Astrocyte (in vitro differentiated cells and primary cell): ENCODE data around the gene DAZAP1. TPM values are rescaled to one million over a fixed set of nuclear protein-coding genes. Genes with fewer than 3 reads are reported as not detected.

Experiments used
- DNase-seq: peaks from one replicate; pipeline ENCODE4 v3.0.0-alpha.2; 2010; ENCODE audit warnings: low read depth
- FAIRE-seq: peaks from 2 replicates; lab custom pipeline; 2011; peaks lifted over from hg19 to GRCh38; lab: Jason Lieb, UNC
- H2AFZ ChIP-seq: 2 replicates; pipeline ENCODE4 v1.6.0; 2012; ENCODE audit warnings: low read depth, low read length, inconsistent platforms
- H3K27ac ChIP-seq: 2 replicates; pipeline ENCODE4 v1.5.1; 2011; ENCODE audit warnings: low read depth, low read length, inconsistent platforms
- H3K27me3 ChIP-seq: 2 replicates; pipeline ENCODE4 v1.6.0; 2011; ENCODE audit warnings: low read length, inconsistent platforms; ENCODE audit not compliant: insufficient read depth
- H3K36me3 ChIP-seq: 2 replicates; pipeline ENCODE4 v1.5.1; 2011; ENCODE audit warnings: low read length, inconsistent platforms; ENCODE audit not compliant: insufficient read depth
- H3K4me1 ChIP-seq: 2 replicates; pipeline ENCODE4 v1.5.1; 2011; ENCODE audit warnings: low read length, inconsistent platforms; ENCODE audit not compliant: insufficient read depth
- H3K4me2 ChIP-seq: 2 replicates; pipeline ENCODE4 v1.6.0; 2012; ENCODE audit warnings: low read length, inconsistent platforms
- H3K4me3 ChIP-seq: 2 replicates; pipeline ENCODE4 v1.5.1; 2011; ENCODE audit warnings: low read depth, mild to moderate bottlenecking, low read length, inconsistent platforms; ENCODE audit not compliant: insufficient read depth
- H3K79me2 ChIP-seq: 2 replicates; pipeline ENCODE4 v1.6.0; 2012; ENCODE audit warnings: mild to moderate bottlenecking, low read length, inconsistent platforms; ENCODE audit not compliant: insufficient read depth
- H3K9ac ChIP-seq: 2 replicates; pipeline ENCODE4 v1.6.0; 2012; ENCODE audit warnings: mild to moderate bottlenecking, low read length, inconsistent platforms
- H3K9me3 ChIP-seq: 2 replicates; pipeline ENCODE4 v1.5.1; 2012; ENCODE audit warnings: low read depth, mild to moderate bottlenecking, low read length, inconsistent platforms; ENCODE audit not compliant: insufficient read depth
- H4K20me1 ChIP-seq: 2 replicates; pipeline ENCODE4 v1.6.0; 2012; ENCODE audit warnings: low read length, inconsistent platforms; ENCODE audit not compliant: insufficient read depth
- H3K27ac Mint-ChIP-seq: one replicate; pipeline ENCODE4 v1.8.0; 2021; ENCODE audit warnings: mild to moderate bottlenecking, mixed read lengths; ENCODE audit not compliant: unreplicated experiment
- H3K27me3 Mint-ChIP-seq: one replicate; pipeline ENCODE4 v1.8.0; 2021; ENCODE audit warnings: low read depth, mixed read lengths; ENCODE audit not compliant: unreplicated experiment
- H3K36me3 Mint-ChIP-seq: one replicate; pipeline ENCODE4 v1.8.0; 2021; ENCODE audit warnings: low read depth, mixed read lengths; ENCODE audit not compliant: unreplicated experiment
- H3K4me1 Mint-ChIP-seq: one replicate; pipeline ENCODE4 v1.8.0; 2021; ENCODE audit warnings: low read depth, mixed read lengths; ENCODE audit not compliant: unreplicated experiment
- H3K4me3 Mint-ChIP-seq: one replicate; pipeline ENCODE4 v1.8.0; 2021; ENCODE audit warnings: mild to moderate bottlenecking, moderate library complexity, mixed read lengths; ENCODE audit not compliant: unreplicated experiment
- H3K9me3 Mint-ChIP-seq: one replicate; pipeline ENCODE4 v1.8.0; 2021; ENCODE audit warnings: mild to moderate bottlenecking, mixed read lengths; ENCODE audit not compliant: unreplicated experiment
- CTCF ChIP-seq: IDR thresholded peaks from 2 replicates; pipeline ENCODE4 v1.5.1; 2011; ENCODE audit warnings: low read depth, mild to moderate bottlenecking, inconsistent platforms, low read length, moderate library complexity; ENCODE audit not compliant: insufficient read depth
- EZH2 ChIP-seq: IDR thresholded peaks from 2 replicates; pipeline ENCODE4 v1.6.1; 2012; ENCODE audit warnings: mild to moderate bottlenecking, low read length, inconsistent platforms; ENCODE audit not compliant: insufficient read depth
- total RNA-seq: library from RNA; stranded (reverse); gene quantifications from 2 replicates; pipeline ENCODE4 v1.2.1, GENCODE V29; 2021

DAZAP1 gene
- total RNA-seq, 1 donor from 2014 or later: 108 TPM

- peaks cover 7% of the 10 kb centered on the region for H3K36me3 Mint-ChIP-seq
- H3K9me3 Mint-ChIP-seq: no peaks in the 10 kb centered on the region
- Histone ChIP-seq H3K4me2 (peak overlapping the region; percentile 96), H3K27ac (no peak overlapping the region), H3K9ac (peak overlapping the region; percentile 93), H3K79me2 (peaks cover 98% of the 10 kb centered on the region), H2AFZ (no peak overlapping the region), H3K4me1 (peaks cover 70% of the 10 kb centered on the region), H3K27me3 (no peaks in the 10 kb centered on the region), H3K4me3 (no peak overlapping the region), H3K36me3 (peaks cover 7% of the 10 kb centered on the region), H4K20me1 (peaks cover 87% of the 10 kb centered on the region), H3K9me3 (no peaks in the 10 kb centered on the region)
- no peaks in the 10 kb centered on the region for H3K27me3 Mint-ChIP-seq
- FAIRE-seq (no peak), DNase-seq (no peak)
- no peak overlapping the region for H3K27ac Mint-ChIP-seq
- H3K4me1 Mint-ChIP-seq: peaks cover 56% of the 10 kb centered on the region
- no peak overlapping the region for H3K4me3 Mint-ChIP-seq
- TF ChIP-seq EZH2 (no peak), CTCF (no peak)
These were observed 5.0 kb downstream of the DAZAP1 start for GRCh38 chr19:1412323-1412923.

GRCh38 chr19:1412995-1413800 is 5.8 kb downstream of the DAZAP1 start:
- no peak overlapping the region for H3K4me2 ChIP-seq
- TF ChIP-seq EZH2 (no peak), CTCF (no peak)
- H3K9me3 ChIP-seq: no peaks in the 10 kb centered on the region
- H3K79me2 ChIP-seq: peaks cover 100% of the 10 kb centered on the region
- peaks cover 8% of the 10 kb centered on the region for H3K36me3 ChIP-seq
- DNase-seq: no peak
- no peak overlapping the region for H3K9ac ChIP-seq
- no peaks in the 10 kb centered on the region for H3K9me3 Mint-ChIP-seq
- H3K4me1 Mint-ChIP-seq: peaks cover 60% of the 10 kb centered on the region
- H3K36me3 Mint-ChIP-seq: peaks cover 7% of the 10 kb centered on the region
- no peak overlapping the region for H3K27ac Mint-ChIP-seq
- no peak overlapping the region for H2AFZ ChIP-seq
- peaks cover 78% of the 10 kb centered on the region for H3K4me1 ChIP-seq
- no peaks in the 10 kb centered on the region for H3K27me3 Mint-ChIP-seq
- H3K27me3 ChIP-seq: no peaks in the 10 kb centered on the region
- no peak overlapping the region for H3K27ac ChIP-seq
- no peak for FAIRE-seq
- peaks cover 94% of the 10 kb centered on the region for H4K20me1 ChIP-seq
- H3K4me3 ChIP-seq: no peak overlapping the region
- no peak overlapping the region for H3K4me3 Mint-ChIP-seq
